T-helper 1 cell treated with Interleukin-12 subunit alpha and Interleukin-12 subunit beta and Interleukin-4 antibody, amounts not matched to agents 30 μg/mL and 1 μg/mL, for 36 hours (primary cell): ENCODE results near the gene PTPRT.

Source experiments
- H3K27ac Mint-ChIP-seq: one replicate; pipeline ENCODE4 v1.8.0; 2021; ENCODE audit warnings: mild to moderate bottlenecking, mixed read lengths
- H3K27me3 Mint-ChIP-seq: one replicate; pipeline ENCODE4 v1.8.0; 2021; ENCODE audit warnings: low read depth, mixed read lengths
- H3K36me3 Mint-ChIP-seq: one replicate; pipeline ENCODE4 v1.8.0; 2021; ENCODE audit warnings: low read depth, mixed read lengths
- H3K4me1 Mint-ChIP-seq: one replicate; pipeline ENCODE4 v1.8.0; 2021; ENCODE audit warnings: low read depth, mixed read lengths
- H3K4me3 Mint-ChIP-seq: one replicate; pipeline ENCODE4 v1.8.0; 2021; ENCODE audit warnings: mild to moderate bottlenecking, moderate library complexity, mixed read lengths
- H3K9me3 Mint-ChIP-seq: one replicate; pipeline ENCODE4 v1.8.0; 2021; ENCODE audit warnings: mixed read lengths

The PTPRT gene

DNA sequence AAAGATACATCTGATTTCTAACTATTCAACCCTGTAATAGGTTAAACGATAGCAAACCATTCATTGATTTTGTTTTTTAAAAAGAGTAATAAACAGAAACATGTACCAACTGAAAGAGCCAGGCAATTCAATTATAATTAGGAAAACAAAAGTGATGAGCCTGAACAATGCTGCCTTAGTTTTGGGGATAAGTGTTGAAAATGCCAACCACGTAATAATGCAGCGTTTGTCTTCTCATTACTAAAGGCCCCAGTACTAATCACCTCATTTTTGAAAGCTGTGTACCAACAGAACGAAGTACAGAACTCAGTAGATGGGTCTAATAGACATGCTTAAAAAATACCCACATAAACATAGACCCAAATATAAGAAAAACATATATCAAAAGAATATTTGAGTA is 907.9 kb downstream of the PTPRT start:
- H3K4me3 Mint-ChIP-seq: no peak overlapping the region

GRCh38 chr20:42276718-42277602 is 912.7 kb downstream of the PTPRT start:
- Mint-ChIP-seq H3K9me3 (no peaks in the 10 kb centered on the region), H3K4me3 (no peak overlapping the region), H3K36me3 (no peaks in the 10 kb centered on the region), H3K27me3 (no peaks in the 10 kb centered on the region), H3K27ac (no peak overlapping the region), H3K4me1 (no peaks in the 10 kb centered on the region)

More for the DNA sequence above, 907.9 kb downstream of the PTPRT start:
- H3K27me3 Mint-ChIP-seq: no peaks in the 10 kb centered on the region
- H3K36me3 Mint-ChIP-seq: no peaks in the 10 kb centered on the region
- H3K4me1 Mint-ChIP-seq: no peaks in the 10 kb centered on the region
- H3K9me3 Mint-ChIP-seq: peaks cover 12% of the 10 kb centered on the region
- H3K27ac Mint-ChIP-seq: no peak overlapping the region

GRCh38 chr20:42274986-42275385 is 914.7 kb downstream of the PTPRT start:
- Mint-ChIP-seq H3K27ac (no peak overlapping the region), H3K27me3 (no peaks in the 10 kb centered on the region), H3K9me3 (no peaks in the 10 kb centered on the region), H3K4me1 (no peaks in the 10 kb centered on the region), H3K4me3 (no peak overlapping the region), H3K36me3 (no peaks in the 10 kb centered on the region)

- Mint-ChIP-seq H3K9me3 (no peaks in the 10 kb centered on the region), H3K4me1 (no peaks in the 10 kb centered on the region), H3K4me3 (no peak overlapping the region), H3K27me3 (no peaks in the 10 kb centered on the region), H3K27ac (no peak overlapping the region), H3K36me3 (no peaks in the 10 kb centered on the region)
These were observed 917.2 kb downstream of the PTPRT start for GRCh38 chr20:42272516-42272915.

DNA sequence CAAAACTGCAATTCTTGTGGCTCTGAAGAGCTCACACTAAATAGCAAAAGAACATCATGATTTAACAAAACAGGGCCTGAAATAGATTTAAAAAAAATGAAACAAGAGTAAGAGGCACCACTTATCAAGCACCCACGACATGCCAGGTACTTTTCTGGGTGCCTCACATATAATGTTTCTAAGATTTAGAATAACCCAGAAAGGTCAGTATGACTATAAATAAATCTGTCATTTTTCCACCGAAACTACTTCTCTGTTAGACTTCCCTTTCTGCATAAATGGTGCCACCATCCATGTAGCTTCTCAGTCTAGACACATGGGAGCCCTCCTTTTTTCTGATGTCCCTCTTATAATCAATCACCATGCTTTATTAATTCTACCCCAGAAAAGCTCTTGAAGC is 919.2 kb downstream of the PTPRT start:
- Mint-ChIP-seq H3K36me3 (no peaks in the 10 kb centered on the region), H3K4me3 (no peak overlapping the region), H3K27ac (no peak overlapping the region), H3K27me3 (no peaks in the 10 kb centered on the region), H3K4me1 (no peaks in the 10 kb centered on the region), H3K9me3 (no peaks in the 10 kb centered on the region)

DNA sequence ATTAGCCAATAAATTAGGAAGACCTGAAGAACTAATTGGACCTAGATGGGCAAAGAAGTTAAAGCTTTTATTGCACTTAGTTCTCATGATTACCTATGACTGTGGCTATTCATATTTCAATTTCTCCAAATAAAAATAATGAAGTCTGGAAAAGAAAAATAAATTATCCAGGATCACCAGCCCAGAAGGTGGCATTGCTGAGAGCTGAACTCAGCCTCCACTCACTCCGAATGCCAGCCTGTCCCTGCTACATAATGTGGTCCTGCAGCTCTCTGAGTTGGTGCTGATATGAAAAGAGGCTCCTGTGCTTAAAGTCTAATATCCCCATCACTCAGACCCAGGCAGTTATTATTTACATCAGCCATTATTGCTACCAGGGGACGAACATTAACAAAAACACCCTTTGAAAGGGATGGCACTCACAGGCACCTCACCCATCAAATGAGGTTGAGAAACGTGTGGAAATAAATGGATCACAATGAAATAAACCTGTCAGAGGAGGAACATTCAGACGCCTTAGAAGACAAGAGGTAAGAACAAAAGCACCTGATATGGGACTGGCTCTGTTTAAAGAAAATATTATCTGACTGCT is 921.8 kb downstream of the PTPRT start:
- H3K9me3 Mint-ChIP-seq: no peaks in the 10 kb centered on the region

DNA sequence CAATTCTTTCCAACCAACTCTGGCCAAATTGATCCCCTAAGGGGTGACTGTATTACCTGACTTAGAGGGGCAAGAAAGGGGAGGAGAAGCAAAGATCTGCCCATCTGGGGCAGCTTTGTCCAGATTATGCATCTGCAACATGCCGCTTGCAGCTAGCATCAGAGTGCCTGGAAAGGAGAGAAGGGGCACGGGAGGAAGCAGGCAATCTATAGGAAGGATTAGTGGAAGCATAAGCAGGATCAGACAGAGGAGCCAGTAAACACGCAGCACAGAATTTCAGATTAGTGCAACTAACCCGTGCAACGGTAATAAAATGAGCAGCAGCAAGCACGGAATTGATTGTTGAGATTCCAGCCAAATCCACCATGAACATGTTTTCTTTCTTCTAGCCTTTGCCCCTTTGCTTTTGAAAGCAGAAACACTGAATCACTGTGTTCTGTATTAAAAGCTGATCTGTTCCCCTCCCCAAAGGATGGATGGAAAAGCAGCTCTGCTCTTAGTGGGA is 927.9 kb downstream of the PTPRT start:
- no peaks in the 10 kb centered on the region for H3K4me1 Mint-ChIP-seq
- H3K36me3 Mint-ChIP-seq: no peaks in the 10 kb centered on the region
- no peak overlapping the region for H3K27ac Mint-ChIP-seq
- H3K27me3 Mint-ChIP-seq: no peaks in the 10 kb centered on the region
- H3K4me3 Mint-ChIP-seq: no peak overlapping the region
- no peaks in the 10 kb centered on the region for H3K9me3 Mint-ChIP-seq

More for the DNA sequence above, 921.8 kb downstream of the PTPRT start:
- H3K36me3 Mint-ChIP-seq: no peaks in the 10 kb centered on the region
- H3K4me3 Mint-ChIP-seq: no peak overlapping the region
- no peaks in the 10 kb centered on the region for H3K27me3 Mint-ChIP-seq
- H3K27ac Mint-ChIP-seq: no peak overlapping the region
- H3K4me1 Mint-ChIP-seq: no peaks in the 10 kb centered on the region

- no peaks in the 10 kb centered on the region for H3K9me3 Mint-ChIP-seq
- no peak overlapping the region for H3K27ac Mint-ChIP-seq
- no peaks in the 10 kb centered on the region for H3K36me3 Mint-ChIP-seq
- no peaks in the 10 kb centered on the region for H3K4me1 Mint-ChIP-seq
- no peaks in the 10 kb centered on the region for H3K27me3 Mint-ChIP-seq
- H3K4me3 Mint-ChIP-seq: no peak overlapping the region
These were observed 929.5 kb downstream of the PTPRT start for GRCh38 chr20:42260184-42260583.

- Mint-ChIP-seq H3K36me3 (no peaks in the 10 kb centered on the region), H3K9me3 (no peaks in the 10 kb centered on the region), H3K27me3 (no peaks in the 10 kb centered on the region), H3K27ac (no peak overlapping the region), H3K4me1 (no peaks in the 10 kb centered on the region), H3K4me3 (no peak overlapping the region)
These were observed 930.3 kb downstream of the PTPRT start for GRCh38 chr20:42259389-42259788.

DNA sequence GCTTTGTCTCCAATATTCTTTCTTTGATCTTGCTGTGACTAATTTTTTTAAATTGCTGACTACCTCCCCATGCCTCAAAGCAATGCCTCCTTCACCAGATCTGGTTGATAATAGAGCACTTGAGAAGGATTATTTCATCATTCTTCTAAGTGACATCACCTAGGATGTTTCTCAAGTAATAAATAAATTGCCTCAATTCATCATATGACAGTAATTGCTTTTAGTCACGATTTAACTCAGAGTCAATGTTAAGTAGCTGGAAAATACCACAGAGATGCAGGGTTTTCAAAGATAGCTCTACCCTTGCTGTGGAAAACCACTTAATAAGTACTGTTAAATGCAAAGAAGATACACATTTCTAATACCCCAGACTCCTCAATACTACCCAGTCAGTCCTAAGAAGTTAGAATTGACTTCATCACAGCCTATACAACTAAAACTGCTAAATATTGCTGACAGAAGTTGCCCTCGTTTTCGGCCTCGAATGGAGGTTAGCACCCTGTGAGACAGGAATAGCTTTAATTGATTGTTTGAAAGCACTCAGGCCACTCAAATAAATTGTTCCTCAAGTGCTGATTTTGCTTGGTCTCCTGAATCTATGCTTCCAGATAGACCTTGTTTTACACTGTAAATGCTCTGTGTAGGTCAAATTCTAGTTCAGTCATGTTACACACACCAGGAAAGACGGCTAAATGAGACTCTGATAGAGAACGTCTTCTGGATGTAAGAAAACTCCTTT is 931.0 kb downstream of the PTPRT start:
- Mint-ChIP-seq H3K4me1 (no peaks in the 10 kb centered on the region), H3K36me3 (no peaks in the 10 kb centered on the region), H3K4me3 (no peak overlapping the region), H3K27ac (no peak overlapping the region), H3K9me3 (no peaks in the 10 kb centered on the region), H3K27me3 (no peaks in the 10 kb centered on the region)

GRCh38 chr20:42255821-42256220 is 933.9 kb downstream of the PTPRT start:
- Mint-ChIP-seq H3K36me3 (no peaks in the 10 kb centered on the region), H3K27me3 (no peaks in the 10 kb centered on the region), H3K27ac (no peak overlapping the region), H3K9me3 (peaks cover 7% of the 10 kb centered on the region), H3K4me1 (no peaks in the 10 kb centered on the region), H3K4me3 (no peak overlapping the region)

GRCh38 chr20:42254673-42255072 is 935.0 kb downstream of the PTPRT start:
- H3K4me3 Mint-ChIP-seq: no peak overlapping the region
- H3K27ac Mint-ChIP-seq: no peak overlapping the region
- no peaks in the 10 kb centered on the region for H3K27me3 Mint-ChIP-seq
- no peaks in the 10 kb centered on the region for H3K36me3 Mint-ChIP-seq
- H3K9me3 Mint-ChIP-seq: peaks cover 7% of the 10 kb centered on the region
- H3K4me1 Mint-ChIP-seq: no peaks in the 10 kb centered on the region

DNA sequence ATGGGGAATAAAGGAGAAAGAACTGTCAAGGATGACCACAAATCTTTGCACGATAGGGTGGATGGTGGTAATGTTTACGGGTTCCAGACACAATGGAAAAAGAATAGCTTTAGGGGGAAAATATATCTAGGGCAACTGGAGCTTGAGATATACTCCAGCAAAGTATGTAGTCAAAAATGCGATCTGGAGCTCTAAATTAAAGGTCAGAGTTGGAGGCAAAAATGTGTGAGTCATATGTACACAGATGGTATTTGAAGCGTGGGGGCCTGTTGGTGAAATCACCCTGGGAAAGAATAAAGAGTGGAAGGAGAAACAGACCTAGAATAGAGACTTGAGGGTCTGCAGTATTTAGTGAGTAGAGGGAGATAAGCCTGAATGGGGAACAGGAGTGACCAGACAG is 937.6 kb downstream of the PTPRT start:
- Mint-ChIP-seq H3K27me3 (no peaks in the 10 kb centered on the region), H3K27ac (no peak overlapping the region), H3K9me3 (peaks cover 7% of the 10 kb centered on the region), H3K4me1 (no peaks in the 10 kb centered on the region), H3K36me3 (no peaks in the 10 kb centered on the region), H3K4me3 (no peak overlapping the region)

GRCh38 chr20:42218621-42219374 is 970.9 kb downstream of the PTPRT start:
- Mint-ChIP-seq H3K4me1 (no peaks in the 10 kb centered on the region), H3K36me3 (no peaks in the 10 kb centered on the region), H3K4me3 (no peak overlapping the region), H3K27ac (no peak overlapping the region), H3K9me3 (peaks cover 4% of the 10 kb centered on the region), H3K27me3 (no peaks in the 10 kb centered on the region)
